DOHH2 (cell line): Measurements from ENCODE around the gene ADAMTS15.

ENCODE experiments used
- H3F3A ChIP-seq: fragments of 200-600 bp; sonication (generic), shearing (Covaris generic); 2 replicates; pipeline ENCODE4 v1.6.0; 2016; ENCODE audit warnings: antibody characterized with exemption, mild to moderate bottlenecking; ENCODE audit not compliant: control insufficient read depth, insufficient read depth
- H3K27ac ChIP-seq: fragments of 200-600 bp; sonication (generic); 2 replicates; pipeline ENCODE4 v1.5.1; 2014; ENCODE audit warnings: low read depth, mild to moderate bottlenecking, low read length, moderate library complexity
- H3K27me3 ChIP-seq: fragments of 200-600 bp; sonication (generic); 2 replicates; pipeline ENCODE4 v1.6.1; 2014; ENCODE audit warnings: mild to moderate bottlenecking, low read length, mixed read lengths; ENCODE audit not compliant: control insufficient read depth
- H3K36me3 ChIP-seq: fragments of 200-600 bp; sonication (generic); 2 replicates; pipeline ENCODE4 v1.6.1; 2014; ENCODE audit warnings: mild to moderate bottlenecking, low read length, moderate library complexity, mixed read lengths; ENCODE audit not compliant: control insufficient read depth
- H3K4me1 ChIP-seq: fragments of 200-600 bp; sonication (generic); 2 replicates; pipeline ENCODE4 v1.6.1; 2014; ENCODE audit warnings: mild to moderate bottlenecking, low read length, mixed read lengths; ENCODE audit not compliant: control insufficient read depth
- H3K4me2 ChIP-seq: fragments of 200-600 bp; sonication (generic); 2 replicates; pipeline ENCODE4 v1.6.0; 2014; ENCODE audit warnings: mild to moderate bottlenecking, low read length, moderate library complexity
- H3K4me3 ChIP-seq: fragments of 200-600 bp; sonication (generic); 2 replicates; pipeline ENCODE4 v1.5.1; 2014; ENCODE audit warnings: mild to moderate bottlenecking, low read length, mixed read lengths
- H3K79me2 ChIP-seq: fragments of 200-600 bp; sonication (generic); 2 replicates; pipeline ENCODE4 v1.6.1; 2014; ENCODE audit warnings: mild to moderate bottlenecking, low read length, mixed read lengths; ENCODE audit not compliant: control insufficient read depth
- H3K9me2 ChIP-seq: fragments of 200-600 bp; sonication (generic); replicated peaks from 2 replicates; pipeline ENCODE4 v1.6.1; 2014; ENCODE audit warnings: mild to moderate bottlenecking, low read length, mixed read lengths; ENCODE audit not compliant: control insufficient read depth
- H3K9me3 ChIP-seq: fragments of 200-600 bp; sonication (generic); 2 replicates; pipeline ENCODE4 v1.6.1; 2014; ENCODE audit warnings: antibody characterized with exemption, low read length, mixed read lengths; ENCODE audit not compliant: control insufficient read depth, insufficient read depth
- H4K20me1 ChIP-seq: fragments of 200-600 bp; sonication (generic); 2 replicates; pipeline ENCODE4 v1.6.0; 2014; ENCODE audit warnings: low read depth, mild to moderate bottlenecking, antibody characterized with exemption, low read length, moderate library complexity; ENCODE audit not compliant: control insufficient read depth, insufficient read depth
- CTCF ChIP-seq: fragments of 200-600 bp; sonication (generic); IDR thresholded peaks from one replicate; pipeline ENCODE4 v1.5.1; 2014; ENCODE audit warnings: antibody characterized with exemption, mild to moderate bottlenecking, low read depth, low read length; ENCODE audit not compliant: poor library complexity, severe bottlenecking
- EZH2phosphoT487 ChIP-seq: fragments of 200-600 bp; sonication (generic); IDR thresholded peaks from 2 replicates; pipeline ENCODE4 v1.6.1; 2017; ENCODE audit warnings: borderline replicate concordance, mild to moderate bottlenecking, antibody characterized with exemption, low read length, moderate library complexity, mixed read lengths

The ADAMTS15 gene

DNA sequence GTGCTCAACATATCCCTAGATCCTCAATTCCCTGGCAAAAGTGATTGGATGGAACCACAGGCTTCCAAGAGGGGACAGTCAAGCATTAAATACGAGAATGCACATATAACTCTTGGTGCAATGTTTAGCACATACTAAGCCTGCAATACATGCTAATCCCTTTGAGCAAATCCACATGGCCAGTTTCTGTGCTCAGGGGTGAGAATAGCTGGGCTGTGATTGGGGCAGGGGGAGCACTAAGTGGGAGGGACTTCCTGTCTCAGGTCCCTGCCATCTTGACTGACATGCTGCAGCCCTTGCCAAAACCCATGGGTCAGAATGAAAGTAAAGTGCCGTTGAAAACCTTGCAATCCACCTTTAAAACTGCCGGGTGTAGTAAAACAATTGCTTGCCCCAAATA is 2.7 kb upstream of the ADAMTS15 start:
- Histone ChIP-seq H3K4me1 (no peaks in the 10 kb centered on the region), H3K4me3 (no peak overlapping the region), H3K4me2 (no peak overlapping the region), H3K9me3 (no peaks in the 10 kb centered on the region), H3K27ac (no peak overlapping the region), H3K9me2 (no peaks in the 10 kb centered on the region), H3F3A (no peaks in the 10 kb centered on the region), H3K36me3 (no peaks in the 10 kb centered on the region), H4K20me1 (no peaks in the 10 kb centered on the region), H3K27me3 (no peaks in the 10 kb centered on the region), H3K79me2 (no peaks in the 10 kb centered on the region)
- TF ChIP-seq EZH2phosphoT487 (no peak), CTCF (no peak)

GRCh38 chr11:130448039-130448415 is 418 bp upstream of the ADAMTS15 start:
- Histone ChIP-seq H3K4me1 (no peaks in the 10 kb centered on the region), H3F3A (no peaks in the 10 kb centered on the region), H3K36me3 (no peaks in the 10 kb centered on the region), H3K9me3 (no peaks in the 10 kb centered on the region), H3K4me3 (no peak overlapping the region), H3K27me3 (no peaks in the 10 kb centered on the region), H3K4me2 (no peak overlapping the region), H4K20me1 (no peaks in the 10 kb centered on the region), H3K79me2 (no peaks in the 10 kb centered on the region), H3K27ac (no peak overlapping the region), H3K9me2 (no peaks in the 10 kb centered on the region)
- TF ChIP-seq EZH2phosphoT487, result no peak
- no peak for TF ChIP-seq CTCF

DNA sequence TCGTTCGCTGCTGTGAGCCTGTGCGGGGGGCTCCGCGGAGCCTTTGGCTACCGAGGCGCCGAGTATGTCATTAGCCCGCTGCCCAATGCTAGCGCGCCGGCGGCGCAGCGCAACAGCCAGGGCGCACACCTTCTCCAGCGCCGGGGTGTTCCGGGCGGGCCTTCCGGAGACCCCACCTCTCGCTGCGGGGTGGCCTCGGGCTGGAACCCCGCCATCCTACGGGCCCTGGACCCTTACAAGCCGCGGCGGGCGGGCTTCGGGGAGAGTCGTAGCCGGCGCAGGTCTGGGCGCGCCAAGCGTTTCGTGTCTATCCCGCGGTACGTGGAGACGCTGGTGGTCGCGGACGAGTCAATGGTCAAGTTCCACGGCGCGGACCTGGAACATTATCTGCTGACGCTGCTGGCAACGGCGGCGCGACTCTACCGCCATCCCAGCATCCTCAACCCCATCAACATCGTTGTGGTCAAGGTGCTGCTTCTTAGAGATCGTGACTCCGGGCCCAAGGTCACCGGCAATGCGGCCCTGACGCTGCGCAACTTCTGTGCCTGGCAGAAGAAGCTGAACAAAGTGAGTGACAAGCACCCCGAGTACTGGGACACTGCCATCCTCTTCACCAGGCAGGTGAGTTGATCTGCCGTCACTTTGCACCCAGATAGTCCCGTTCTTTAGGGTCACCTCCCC is 1.0 kb downstream of the ADAMTS15 start:
- no peaks in the 10 kb centered on the region for H3K27me3 ChIP-seq
- H3K9me3 ChIP-seq, result no peaks in the 10 kb centered on the region
- H3K27ac ChIP-seq, result no peak overlapping the region
- H3F3A ChIP-seq, result no peaks in the 10 kb centered on the region
- no peaks in the 10 kb centered on the region for H3K79me2 ChIP-seq
- H3K4me3 ChIP-seq, result no peak overlapping the region
- no peaks in the 10 kb centered on the region for H3K9me2 ChIP-seq
- no peaks in the 10 kb centered on the region for H3K4me1 ChIP-seq
- H3K36me3 ChIP-seq, result no peaks in the 10 kb centered on the region
- no peak overlapping the region for H3K4me2 ChIP-seq
- no peaks in the 10 kb centered on the region for H4K20me1 ChIP-seq
- TF ChIP-seq CTCF (no peak), EZH2phosphoT487 (no peak)
